ENCODE measurements around the gene PTPRG. TPM values are rescaled to one million over a fixed set of nuclear protein-coding genes. Genes with fewer than 3 reads are reported as not detected.

PTPRG gene
- total RNA-seq, 1 experiment from 2014 or later: 0.73 TPM

DNA sequence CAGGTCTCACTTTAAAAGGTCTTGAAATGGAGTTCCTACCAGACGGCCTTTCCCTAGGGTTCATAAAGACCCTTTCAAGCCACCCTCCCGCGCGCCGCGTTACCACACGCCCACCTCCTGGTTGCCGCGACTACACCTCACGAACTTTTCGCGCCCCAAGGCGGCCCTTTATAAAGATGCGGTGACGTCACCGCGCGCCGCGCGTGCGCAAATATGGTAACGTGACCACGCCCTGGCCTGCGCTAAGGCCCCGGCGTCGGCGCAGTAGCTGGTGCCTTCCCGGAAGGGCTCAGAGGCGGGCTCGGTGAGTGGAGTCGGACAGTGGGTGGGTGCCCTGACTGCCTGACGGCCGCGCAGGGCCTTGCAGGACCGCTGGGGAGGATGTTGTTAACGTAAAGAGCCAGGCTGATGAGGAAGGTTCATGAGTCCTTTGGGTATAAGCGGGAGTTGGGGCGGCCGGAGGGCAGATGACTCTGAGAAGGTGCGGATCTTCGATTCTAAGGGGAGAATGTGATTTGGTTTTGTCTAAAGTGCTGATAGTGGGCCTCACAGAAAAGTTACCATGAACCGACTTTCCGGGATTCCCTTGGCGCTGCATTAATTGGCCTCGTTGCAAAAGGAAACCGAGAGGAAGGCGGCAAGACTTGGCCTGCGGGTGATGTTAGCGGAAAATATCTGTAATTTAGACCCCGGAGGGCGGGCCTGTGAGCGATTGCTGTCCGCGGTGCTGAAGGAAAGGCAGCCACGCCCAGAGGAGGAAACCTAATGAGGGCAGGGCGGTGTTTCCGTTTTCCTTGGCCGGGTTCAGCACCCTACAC is 757.6 kb downstream of the PTPRG start:
- Histone ChIP-seq H3K4me3 (ENCODE audit: low read length) (peak overlapping the region; percentile 66), H2AFZ (ENCODE audit: low read length) (peak overlapping the region; percentile 76), H3K36me3 (ENCODE audit: low read depth, low read length) (no peaks in the 10 kb centered on the region), H3K79me2 (ENCODE audit: low read length) (no peaks in the 10 kb centered on the region), H3K9ac (ENCODE audit: low read length) (peak overlapping the region; percentile 39), H3K27me3 (ENCODE audit: low read length) (no peaks in the 10 kb centered on the region), H3K9me2 (replicated peaks; ENCODE audit: low read length) (no peaks in the 10 kb centered on the region), H3K4me1 (ENCODE audit: insufficient read depth, low read length) (no peaks in the 10 kb centered on the region), H3K9me3 (ENCODE audit: low read length) (no peaks in the 10 kb centered on the region), H3K4me2 (ENCODE audit: low read length) (peak overlapping the region; percentile 77), H3K27ac (ENCODE audit: low read length) (no peak overlapping the region), H4K20me1 (ENCODE audit: low read length) (no peaks in the 10 kb centered on the region), H3F3A (ENCODE audit: low read length, unreplicated experiment) (no peaks in the 10 kb centered on the region)
- intact Hi-C loops (cut with micrococcal nuclease): no loop called here
- BruUV-seq (replicated peaks): TSS peak; percentile 68
- no peak for TF ChIP-seq EZH2phosphoT487 (IDR thresholded peaks at IDR 0.05; ENCODE audit: borderline replicate concordance, low read length)
- TF ChIP-seq, protein P1, sequence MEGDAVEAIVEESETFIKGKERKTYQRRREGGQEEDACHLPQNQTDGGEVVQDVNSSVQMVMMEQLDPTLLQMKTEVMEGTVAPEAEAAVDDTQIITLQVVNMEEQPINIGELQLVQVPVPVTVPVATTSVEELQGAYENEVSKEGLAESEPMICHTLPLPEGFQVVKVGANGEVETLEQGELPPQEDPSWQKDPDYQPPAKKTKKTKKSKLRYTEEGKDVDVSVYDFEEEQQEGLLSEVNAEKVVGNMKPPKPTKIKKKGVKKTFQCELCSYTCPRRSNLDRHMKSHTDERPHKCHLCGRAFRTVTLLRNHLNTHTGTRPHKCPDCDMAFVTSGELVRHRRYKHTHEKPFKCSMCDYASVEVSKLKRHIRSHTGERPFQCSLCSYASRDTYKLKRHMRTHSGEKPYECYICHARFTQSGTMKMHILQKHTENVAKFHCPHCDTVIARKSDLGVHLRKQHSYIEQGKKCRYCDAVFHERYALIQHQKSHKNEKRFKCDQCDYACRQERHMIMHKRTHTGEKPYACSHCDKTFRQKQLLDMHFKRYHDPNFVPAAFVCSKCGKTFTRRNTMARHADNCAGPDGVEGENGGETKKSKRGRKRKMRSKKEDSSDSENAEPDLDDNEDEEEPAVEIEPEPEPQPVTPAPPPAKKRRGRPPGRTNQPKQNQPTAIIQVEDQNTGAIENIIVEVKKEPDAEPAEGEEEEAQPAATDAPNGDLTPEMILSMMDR (conservative IDR thresholded peaks at IDR 0.05; ENCODE audit: low read depth, low read length): no peak
- no peak for TF ChIP-seq EZH2 (IDR thresholded peaks at IDR 0.05; ENCODE audit: low read length, unreplicated experiment)
- POLR2A ChIA-PET (ENCODE audit: unreplicated experiment): no interaction called here
- CTCF ChIA-PET: no interaction called here
- DNase-seq: peak; percentile 61
- ATAC-seq: peak; percentile 96

DNA sequence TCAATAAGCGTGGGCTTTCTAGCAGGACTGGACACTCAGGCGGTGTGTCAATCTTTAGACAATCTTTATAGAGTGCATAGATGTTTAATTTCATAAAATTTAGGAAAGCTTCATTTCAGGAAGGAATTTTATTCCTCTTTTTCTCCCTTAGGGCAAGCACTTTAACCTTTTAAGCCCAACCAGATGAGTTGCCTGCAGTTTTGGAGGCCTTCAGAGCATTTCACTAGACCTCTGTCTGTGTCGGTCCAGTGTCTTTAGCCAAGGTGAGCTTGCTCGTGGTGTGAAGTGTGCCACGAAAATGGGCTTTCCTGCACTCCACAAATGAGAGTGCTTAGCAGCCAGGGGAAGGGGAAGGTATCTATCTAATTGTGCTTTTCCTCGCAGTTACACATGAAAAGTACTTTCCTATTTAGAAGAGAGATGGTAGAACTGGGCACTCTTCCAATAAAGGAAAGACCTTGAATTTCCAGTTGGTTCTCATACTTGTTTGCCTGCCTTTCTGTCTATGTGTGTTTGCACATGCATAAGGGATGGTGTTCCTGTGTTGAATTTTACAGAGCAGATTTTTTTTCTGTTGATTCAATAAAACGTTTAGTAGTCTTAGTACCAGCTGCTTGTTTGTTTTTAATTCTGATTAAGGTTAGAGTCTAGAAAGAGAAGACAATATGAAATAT is 758.3 kb downstream of the PTPRG start:
- intact Hi-C loops (cut with micrococcal nuclease): no loop called here
- POLR2A ChIA-PET (ENCODE audit: unreplicated experiment): no interaction called here

More for the DNA sequence above, 758.3 kb downstream of the PTPRG start:
- ATAC-seq (no peak), DNase-seq (peak; percentile 20)
- peak overlapping the region; percentile 66; the same call in 1 of the 2 replicates for H3K4me3 ChIP-seq (ENCODE audit: low read length)
- H3F3A ChIP-seq (ENCODE audit: low read length, unreplicated experiment): no peaks in the 10 kb centered on the region
- TF ChIP-seq, protein P1 (conservative IDR thresholded peaks at IDR 0.05; ENCODE audit: low read depth, low read length): no peak
- TF ChIP-seq EZH2phosphoT487 (IDR thresholded peaks at IDR 0.05; ENCODE audit: borderline replicate concordance, low read length): no peak
- TF ChIP-seq EZH2 (IDR thresholded peaks at IDR 0.05; ENCODE audit: low read length, unreplicated experiment): no peak
- no TSS peak for BruUV-seq (replicated peaks)
- H3K36me3 ChIP-seq (ENCODE audit: low read depth, low read length): no peaks in the 10 kb centered on the region
- H3K27me3 ChIP-seq (ENCODE audit: low read length): no peaks in the 10 kb centered on the region
- no peaks in the 10 kb centered on the region for H4K20me1 ChIP-seq (ENCODE audit: low read length)
- H2AFZ ChIP-seq (ENCODE audit: low read length): no peak overlapping the region
- no peaks in the 10 kb centered on the region for H3K9me3 ChIP-seq (ENCODE audit: low read length)
- H3K27ac ChIP-seq (ENCODE audit: low read length): no peak overlapping the region
- H3K9ac ChIP-seq (ENCODE audit: low read length): no peak overlapping the region
- H3K9me2 ChIP-seq (replicated peaks; ENCODE audit: low read length): no peaks in the 10 kb centered on the region
- H3K4me1 ChIP-seq (ENCODE audit: insufficient read depth, low read length): no peaks in the 10 kb centered on the region
- H3K4me2 ChIP-seq (ENCODE audit: low read length): peak overlapping the region; percentile 77
- no peaks in the 10 kb centered on the region for H3K79me2 ChIP-seq (ENCODE audit: low read length)
- CTCF ChIA-PET: no interaction called here

Measured in PC-3 (cell line).